Liver (tissue), 9 donors: ENCODE measurements around the gene PSMG3. TPM values are rescaled to one million over a fixed set of nuclear protein-coding genes. Genes with fewer than 3 reads are reported as not detected.

Experiments
- DNase-seq: peaks from one replicate; pipeline ENCODE4 v3.0.0-alpha.2; 2017; ENCODE audit warnings: low spot score
- H3K27ac ChIP-seq, 2 donors: one replicate each; pipeline ENCODE4 v1.7.0; 2013; ENCODE audit warnings: inconsistent platforms in 2 of 2, low read length in 2 of 2, control low read depth in 1 of 2, low read depth in 1 of 2, mild to moderate bottlenecking in 1 of 2
- H3K27me3 ChIP-seq, 4 donors: one replicate each; pipeline versions ENCODE4 v1.6.1 to v1.7.0; 2013; ENCODE audit warnings: low read length in 3 of 4, inconsistent platforms in 1 of 4, mild to moderate bottlenecking in 1 of 4, moderate library complexity in 1 of 4; ENCODE audit not compliant: control insufficient read depth in 4 of 4, insufficient read depth in 4 of 4
- H3K36me3 ChIP-seq, 4 donors: one replicate each; pipeline versions ENCODE4 v1.6.1 to v1.7.0; 2013; ENCODE audit warnings: low read length in 3 of 4, mild to moderate bottlenecking in 3 of 4, low read depth in 1 of 4, moderate library complexity in 1 of 4; ENCODE audit not compliant: control insufficient read depth in 4 of 4, insufficient read depth in 3 of 4
- H3K4me1 ChIP-seq, 4 donors: one replicate each; pipeline versions ENCODE4 v1.6.1 to v1.7.0; 2013; ENCODE audit warnings: low read length in 3 of 4, mild to moderate bottlenecking in 3 of 4, moderate library complexity in 1 of 4; ENCODE audit not compliant: control insufficient read depth in 4 of 4, insufficient read depth in 4 of 4
- H3K4me3 ChIP-seq, 3 donors: one replicate each; pipeline versions ENCODE4 v1.6.1 to v1.7.0; 2013; ENCODE audit warnings: low read length in 3 of 3, control low read depth in 1 of 3, low read depth in 1 of 3, mild to moderate bottlenecking in 1 of 3
- H3K9ac ChIP-seq, 2 donors: one replicate each; pipeline ENCODE4 v1.7.0; 2013; ENCODE audit warnings: low read length in 2 of 2, mild to moderate bottlenecking in 2 of 2, moderate library complexity in 2 of 2, control low read depth in 1 of 2, low read depth in 1 of 2
- H3K9me3 ChIP-seq, 4 donors: one replicate each; pipeline versions ENCODE4 v1.6.1 to v1.7.0; 2013; ENCODE audit warnings: low read length in 3 of 4; ENCODE audit not compliant: control insufficient read depth in 4 of 4
- ATF3 ChIP-seq: IDR thresholded peaks from 2 replicates; pipeline ENCODE4 v1.6.1; 2016; ENCODE audit warnings: antibody characterized with exemption
- CTCF ChIP-seq: fragments of 150-350 bp; IDR thresholded peaks from 2 replicates; pipeline ENCODE4 v1.5.1; 2017; ENCODE audit warnings: improper control_type of control experiment, low read depth, low read length; ENCODE audit not compliant: missing input control
- EGR1 ChIP-seq, 2 donors: IDR thresholded peaks; 2 replicates each; pipeline ENCODE4 v1.6.1; 2016 to 2018; ENCODE audit warnings: antibody characterized with exemption in 2 of 2, low read depth in 2 of 2
- FOXA2 ChIP-seq: IDR thresholded peaks from 2 replicates; pipeline ENCODE4 v1.6.1; 2016; ENCODE audit warnings: antibody characterized with exemption
- GABPA ChIP-seq, 2 donors: IDR thresholded peaks in 1 of 2; conservative IDR thresholded peaks in 1 of 2; 2 replicates each; pipeline ENCODE4 v1.6.1; 2016; ENCODE audit warnings: antibody characterized with exemption in 2 of 2, mild to moderate bottlenecking in 1 of 2, moderate library complexity in 1 of 2
- HNF4A ChIP-seq, 2 donors: conservative IDR thresholded peaks; 2 replicates each; pipeline ENCODE4 v1.6.1; 2016; ENCODE audit warnings: antibody characterized with exemption in 2 of 2, mild to moderate bottlenecking in 2 of 2
- HNF4G ChIP-seq: IDR thresholded peaks from 2 replicates; pipeline ENCODE4 v1.6.1; 2016; ENCODE audit warnings: antibody characterized with exemption
- NR2F2 ChIP-seq: IDR thresholded peaks from 2 replicates; pipeline ENCODE4 v1.6.1; 2016; ENCODE audit warnings: antibody characterized with exemption
- REST ChIP-seq: IDR thresholded peaks from 2 replicates; pipeline ENCODE4 v1.6.1; 2016; ENCODE audit warnings: antibody characterized with exemption, mild to moderate bottlenecking
- RXRA ChIP-seq, 2 donors: IDR thresholded peaks; 2 replicates each; pipeline ENCODE4 v1.6.1; 2017 to 2018; ENCODE audit warnings: antibody characterized with exemption in 2 of 2, mild to moderate bottlenecking in 1 of 2
- TAF1 ChIP-seq: conservative IDR thresholded peaks from 2 replicates; pipeline ENCODE4 v1.6.1; 2016; ENCODE audit warnings: antibody characterized with exemption, mild to moderate bottlenecking
- ZBTB33 ChIP-seq: IDR thresholded peaks from 2 replicates; pipeline ENCODE4 v1.6.1; 2016; ENCODE audit warnings: antibody characterized with exemption
- WGBS: extraction: QIAGEN DNeasy Blood & Tissue Kit; methylation state at CpG from one replicate; pipeline ENCODE4 v1.1.7; 2013; 5-methylcytosine and 5-hydroxymethylcytosine counted together
- polyA plus RNA-seq, 2 donors: library from polyadenylated mRNA; stranded (reverse) in 1 of 2; unstranded in 1 of 2; fragments of 200-250 nt in 1 of 2; fragments of >200 nt in 1 of 2; fragmentation: Nextera tagmentation in 1 of 2; extraction: Ambion mirVana in 1 of 2; gene quantifications; one replicate each; pipeline versions ENCODE4 v1.2.1 to v1.2.3, GENCODE V29; 2013 to 2015
- total RNA-seq, 2 donors: library from RNA; depleted of rRNA; stranded (reverse); fragments of >200 nt; gene quantifications; one replicate each; pipeline ENCODE4 v1.2.3, GENCODE V29; 2014
- TF ChIP-seq, protein P1 (sequence below): IDR thresholded peaks from 2 replicates; pipeline ENCODE4 v1.6.1; 2016; ENCODE audit warnings: antibody characterized with exemption
- donor health status: healthy.
- donor health status: healthy.
- donor health status: healthy.
- donor health status: healthy.
- donor health status: healthy.

PSMG3 gene
- total and polyA plus RNA-seq, 4 donors, result 10.1 to 22.4 (median 15.7) TPM

GRCh38 chr7:1566687-1567048 is 3.2 kb downstream of the PSMG3 start:
- TF ChIP-seq RXRA (IDR thresholded peaks at IDR 0.05) (no peak), FOXA2 (no peak), HNF4G (no peak), ZBTB33 (no peak), REST (no peak), CTCF (no peak), ATF3 (no peak)
- TF ChIP-seq, protein P1, sequence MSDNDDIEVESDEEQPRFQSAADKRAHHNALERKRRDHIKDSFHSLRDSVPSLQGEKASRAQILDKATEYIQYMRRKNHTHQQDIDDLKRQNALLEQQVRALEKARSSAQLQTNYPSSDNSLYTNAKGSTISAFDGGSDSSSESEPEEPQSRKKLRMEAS, result no peak

DNA sequence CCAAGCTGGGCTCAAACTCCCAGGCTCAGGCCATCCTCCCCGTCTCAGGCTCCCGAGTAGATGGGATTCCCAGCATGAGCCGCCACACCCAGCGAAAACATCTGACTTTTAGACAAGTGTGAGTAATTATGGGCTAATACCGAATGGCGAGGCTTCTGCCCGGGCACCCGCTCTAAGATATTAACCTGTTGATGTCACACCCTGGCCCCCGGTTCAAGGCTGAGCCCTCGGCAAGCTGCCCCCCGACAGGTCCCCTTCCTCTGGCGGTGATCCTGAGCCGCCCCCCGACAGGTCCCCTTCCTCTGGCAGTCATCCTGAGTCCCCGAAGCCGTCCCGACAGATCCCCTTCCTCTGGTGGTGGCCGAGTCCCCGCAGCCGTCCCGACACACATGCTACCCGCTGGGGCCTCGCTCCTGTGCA is 5.2 kb downstream of the PSMG3 start:
- no peak overlapping the region for H3K9ac ChIP-seq
- peaks cover 0 to 14% (median 1%) of the 10 kb centered on the region in 4 donors for H3K36me3 ChIP-seq
- no peak for TF ChIP-seq FOXA2
- TF ChIP-seq ATF3, result no peak
- TF ChIP-seq HNF4A (conservative IDR thresholded peaks at IDR 0.05), result no peak
- no peak for TF ChIP-seq EGR1 (IDR thresholded peaks at IDR 0.05; ENCODE audit: low read depth in 2 of 2)
- no peak for TF ChIP-seq HNF4G
- no peak for TF ChIP-seq NR2F2
- TF ChIP-seq GABPA (IDR thresholded peaks at IDR 0.05 in 1 of 2, conservative IDR thresholded peaks at IDR 0.05 in 1 of 2), result no peak
- TF ChIP-seq TAF1, result no peak
- TF ChIP-seq RXRA (IDR thresholded peaks at IDR 0.05), result no peak
- H3K4me1 ChIP-seq, result peaks cover 7 to 8% (median 7%) of the 10 kb centered on the region in 4 donors
- DNase-seq, result no peak
- WGBS, result 85% methylated on average over 23 of the region's 23 CpGs
- no peaks in the 10 kb centered on the region for H3K27me3 ChIP-seq
- H3K4me3 ChIP-seq, result no peak overlapping the region
- no peak overlapping the region for H3K27ac ChIP-seq
- H3K9me3 ChIP-seq, result no peaks in the 10 kb centered on the region

More at GRCh38 chr7:1566687-1567048, 3.2 kb downstream of the PSMG3 start:
- Histone ChIP-seq H3K4me1 (peaks cover 10 to 17% (median 15%) of the 10 kb centered on the region in 4 donors), H3K4me3 (no peak overlapping the region), H3K9me3 (no peaks in the 10 kb centered on the region), H3K36me3 (peaks cover 0 to 14% (median 1%) of the 10 kb centered on the region in 4 donors), H3K27me3 (no peaks in the 10 kb centered on the region), H3K9ac (no peak overlapping the region), H3K27ac (no peak overlapping the region)
- DNase-seq, result no peak
- 87% methylated on average over 13 of the region's 13 CpGs for WGBS
